Mesenteric fat pad (tissue), 1 donor: ENCODE measurements around the gene ARMCX6. TPM values are rescaled to one million over a fixed set of nuclear protein-coding genes. Genes with fewer than 3 reads are reported as not detected.
"Not testable (repeated sequence)": the region's sequence is repeated elsewhere in the genome, so short reads cannot be mapped to it uniquely, and the experiment has no call there.

Experiments
- DNase-seq: peaks from one replicate; pipeline ENCODE4 v3.0.0-alpha.2; 2020; ENCODE audit warnings: low spot score
- long read RNA-seq: library from polyadenylated mRNA; unstranded; transcript quantifications from one replicate; pipeline ENCODE4 v2.0.0, GENCODE V29; 2020
- total RNA-seq: library from RNA; stranded (reverse); fragmentation: NEBNext Ultra II Directional; extraction: Animal tissue kit (Norgen Biotek cat#: 25700); gene quantifications from one replicate; pipeline ENCODE4 v1.2.1, GENCODE V29; 2021
- donor health status: DM: yes; HTN: yes; CAD: no.

The ARMCX6 gene
- total RNA-seq = 36.8 TPM
- long read RNA-seq, transcript ARMCX6-206 (4 exons, 846 nt) = minor isoform, 5 of 24 reads
- long read RNA-seq, transcript ARMCX6-201 (3 exons, 1,846 nt) = major isoform, 13 of 24 reads
- long read RNA-seq, partial matches to known transcripts = 0 of 24 reads
- long read RNA-seq, other reads (novel, unspliced or antisense) = 5 of 24 reads

DNA sequence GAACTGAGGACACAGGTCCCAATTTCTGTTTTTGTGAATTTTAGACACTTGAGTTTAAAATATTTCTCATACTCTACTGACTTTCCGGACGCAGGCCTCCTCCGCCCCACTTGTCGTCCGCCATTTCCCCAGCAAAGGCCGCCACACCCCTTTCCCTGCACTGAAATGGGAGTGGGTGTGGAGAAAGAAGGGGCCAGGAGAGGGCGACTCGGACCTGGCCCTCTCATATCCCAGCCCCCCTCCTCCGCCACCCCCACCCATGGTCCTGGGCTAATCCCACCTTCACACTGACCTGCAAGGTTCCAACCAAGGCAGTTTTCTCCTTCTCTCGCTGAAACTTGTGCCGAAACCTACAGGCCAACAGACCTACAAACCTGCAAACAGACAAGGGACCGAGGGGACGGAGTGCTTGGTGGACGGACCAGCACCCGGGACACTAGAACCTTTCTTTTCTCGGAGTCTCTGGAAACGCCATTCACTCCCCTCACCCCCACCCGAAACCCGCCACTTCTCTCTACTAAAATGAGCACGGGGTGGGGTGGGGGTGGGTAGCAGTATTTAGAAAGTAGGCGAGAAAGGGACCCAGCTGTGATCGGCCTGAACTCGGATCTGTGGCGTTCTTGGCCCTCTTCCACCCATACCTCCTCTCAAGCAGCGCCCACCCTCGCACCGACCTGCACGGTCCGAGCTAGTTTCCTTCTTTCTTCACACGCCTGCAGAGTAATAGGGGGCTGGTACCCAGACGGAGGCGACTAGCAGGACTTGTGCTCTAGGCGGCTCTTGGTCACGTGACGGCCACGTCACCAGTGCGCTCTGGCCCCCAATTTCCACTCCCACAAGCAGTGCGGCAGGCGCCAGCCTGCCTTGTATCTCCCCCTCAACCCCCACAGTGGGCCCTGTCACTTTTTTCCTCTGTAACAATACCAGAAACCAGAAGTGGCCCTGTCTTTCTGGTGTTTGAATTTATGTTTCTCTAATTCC, at the start of gene ARMCX6:
Gene ARMCX6 (minus strand): TSS at position 790 of the 981 bp plus-strand sequence. CDS start 1,380 bp downstream, outside the sequence.
- DNase-seq = no peak

DNA sequence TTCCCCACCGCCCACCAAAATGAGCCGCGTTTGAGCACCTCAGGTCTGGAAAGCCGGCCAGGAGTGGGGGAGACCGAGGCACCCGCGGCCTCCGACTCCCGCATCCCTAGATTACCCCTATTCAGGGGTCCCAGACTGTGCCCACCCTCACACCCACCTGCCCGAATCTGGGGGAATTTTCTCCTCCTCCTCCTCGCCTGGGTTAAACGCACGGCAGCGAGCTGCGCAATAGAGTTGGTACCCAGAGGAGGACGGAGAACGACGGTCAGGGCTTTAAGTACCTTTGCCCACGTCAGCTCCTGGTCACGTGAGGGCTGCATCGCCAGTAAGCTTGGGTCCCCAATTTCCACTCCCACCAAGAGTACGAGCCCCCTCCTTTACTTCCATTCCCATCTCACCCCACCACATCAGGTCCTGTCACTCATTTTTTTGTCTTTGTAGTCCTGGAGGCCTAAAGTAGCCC, 41.8 kb upstream of the ARMCX6 start, which contains the start of gene ARMCX2:
Gene ARMCX2 (minus strand): TSS at position 250 of the 463 bp plus-strand sequence. CDS start 2,262 bp downstream, outside the sequence.
- no peak for DNase-seq

- DNase-seq = no peak
Measured at GRCh38 chrX:101658661-101659491, 41.1 kb upstream of the ARMCX6 start.

GRCh38 chrX:101657495-101657894, 39.7 kb upstream of the ARMCX6 start:
- no peak for DNase-seq

DNA sequence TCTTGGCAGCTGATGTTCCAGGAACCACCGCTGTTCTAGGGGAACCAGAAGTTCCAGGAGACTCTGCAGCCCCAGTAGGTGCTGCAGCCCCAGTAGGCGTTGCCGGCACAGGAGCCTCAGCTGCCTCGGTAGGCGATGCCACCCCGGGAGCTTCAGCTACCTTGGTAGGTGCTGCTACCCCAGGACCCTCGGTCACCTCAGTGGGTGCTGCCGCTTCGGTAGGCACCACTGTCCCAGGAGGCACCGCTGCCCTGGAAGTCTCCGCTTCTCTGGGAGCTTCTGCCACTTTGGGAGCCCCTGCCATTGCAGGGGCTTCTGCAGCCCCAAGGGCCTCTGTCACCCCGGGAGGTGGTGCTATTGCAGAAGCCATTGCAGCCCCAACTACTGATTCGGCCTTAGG, 39.0 kb upstream of the ARMCX6 start:
- no peak for DNase-seq

GRCh38 chrX:101655534-101655933, 37.7 kb upstream of the ARMCX6 start:
- DNase-seq = no peak

- not testable (repeated sequence) for DNase-seq
Measured at GRCh38 chrX:101647716-101648115, 29.9 kb upstream of the ARMCX6 start.

DNA sequence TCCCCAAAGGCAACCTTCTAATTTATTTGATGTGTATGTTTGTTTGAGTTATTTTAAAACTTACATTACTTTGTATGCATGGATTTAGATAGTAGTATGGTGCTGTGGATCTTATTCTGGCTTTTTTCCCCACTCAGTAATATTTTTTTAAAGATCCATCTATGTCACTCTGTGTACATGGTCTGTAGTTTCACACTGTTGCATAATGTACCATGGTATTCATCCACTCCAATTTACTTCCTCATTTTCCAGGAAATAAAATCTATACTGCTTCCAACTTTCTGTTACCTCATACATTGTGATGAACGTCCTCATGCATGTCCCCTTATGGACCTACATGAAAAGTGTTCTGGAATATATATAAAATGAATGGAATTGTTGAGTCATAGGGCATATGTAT, 24.3 kb upstream of the ARMCX6 start:
- no peak for DNase-seq

DNA sequence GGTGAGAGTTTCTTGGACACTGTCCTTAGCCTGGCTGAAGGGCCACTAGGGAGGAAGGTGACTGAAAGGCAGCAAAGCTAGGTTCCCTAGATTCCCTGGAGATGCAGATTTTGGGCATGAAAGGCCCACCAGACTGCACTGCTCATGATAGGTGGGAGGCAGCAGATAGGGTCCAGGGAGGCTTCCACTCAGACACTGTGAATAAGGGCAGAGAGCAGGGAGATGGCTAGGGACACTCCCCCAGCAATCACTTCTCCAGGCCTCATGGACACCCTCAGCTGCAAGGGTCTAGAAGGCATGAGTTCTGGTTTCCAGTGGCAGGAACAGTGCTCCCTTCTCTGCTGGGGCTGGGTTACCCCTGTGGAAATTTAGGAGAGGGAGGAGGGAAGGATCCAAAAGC, 21.8 kb upstream of the ARMCX6 start:
- DNase-seq = no peak

- no peak for DNase-seq
Measured at GRCh38 chrX:101619364-101619763, 1.6 kb upstream of the ARMCX6 start.

DNA sequence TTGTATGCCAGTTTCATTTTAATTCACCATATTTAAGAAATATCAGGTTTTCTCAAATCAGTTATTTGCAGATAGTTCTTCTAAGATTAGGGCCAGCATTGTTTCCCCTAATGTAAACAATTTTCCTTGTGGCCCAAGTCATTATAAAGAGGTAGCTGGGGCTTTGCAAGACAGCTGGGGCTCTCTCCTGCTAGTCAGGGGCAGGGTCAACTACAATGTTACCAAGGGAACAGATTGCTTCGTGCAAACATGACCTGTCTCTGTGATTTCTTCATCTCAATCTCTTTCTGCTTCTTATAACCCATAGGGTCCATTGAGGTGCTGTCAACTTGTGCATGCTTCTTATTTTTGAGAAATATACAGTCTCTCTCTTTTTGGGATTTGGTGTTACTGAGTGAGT, 12.1 kb downstream of the ARMCX6 start:
- DNase-seq = no peak

- no peak for DNase-seq
Measured at GRCh38 chrX:101605146-101605545, 12.7 kb downstream of the ARMCX6 start.

- DNase-seq = no peak
Measured at GRCh38 chrX:101602077-101602476, 15.7 kb downstream of the ARMCX6 start.

- not testable (repeated sequence) for DNase-seq
Measured at GRCh38 chrX:101599592-101599991, 18.2 kb downstream of the ARMCX6 start.

DNA sequence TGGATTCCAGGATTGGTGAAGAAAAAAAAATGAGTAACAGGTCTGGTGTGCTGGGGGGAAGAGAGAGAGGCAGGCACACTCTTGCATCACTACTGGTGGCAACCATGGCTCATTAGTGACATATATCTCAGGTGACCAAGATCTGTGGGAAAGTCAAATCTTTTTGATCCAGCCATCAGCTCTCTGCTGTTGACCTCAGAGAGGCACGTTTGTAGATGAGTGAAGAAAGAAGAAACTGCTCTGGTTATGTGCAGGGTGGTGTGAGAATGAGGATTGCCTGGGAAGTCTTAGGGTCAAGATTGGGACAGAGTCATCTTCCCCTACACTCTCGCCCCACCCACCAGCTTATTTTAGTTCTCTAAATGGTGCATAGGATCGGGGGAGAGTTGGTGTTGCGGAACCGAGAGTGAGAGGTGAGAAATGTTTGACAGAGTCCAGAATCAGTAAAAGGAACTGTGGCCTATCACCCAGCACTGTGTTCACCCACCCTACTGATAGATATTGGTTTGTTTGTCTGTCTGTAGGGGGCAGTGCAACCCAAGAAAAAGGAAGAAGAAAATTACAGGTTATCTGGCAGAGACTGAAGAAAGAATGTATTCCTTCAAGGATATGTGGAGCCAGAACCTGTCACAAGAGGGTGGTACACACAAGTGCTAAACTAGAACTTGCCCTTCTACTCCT, 21.9 kb downstream of the ARMCX6 start:
- DNase-seq = no peak

Other genes starting within 250 kb of the ARMCX6 start
- 11.5 TPM for gene BTK, start 231.8 kb downstream of the ARMCX6 start, total RNA-seq
- 140 TPM for gene RPL36A, start 227.0 kb downstream of the ARMCX6 start, total RNA-seq
- 46.9 TPM for gene GLA, start 210.1 kb downstream of the ARMCX6 start, total RNA-seq
- 62.1 TPM for gene HNRNPH2, start 209.8 kb downstream of the ARMCX6 start, total RNA-seq
- 10.1 TPM for gene ARMCX4, start 132.5 kb downstream of the ARMCX6 start, total RNA-seq
- 32.3 TPM for gene ARMCX1, start 67.5 kb downstream of the ARMCX6 start, total RNA-seq
- gene ARMCX3, start 5.2 kb upstream of the ARMCX6 start, total RNA-seq = 65.0 TPM
- gene ARMCX2, start 41.9 kb upstream of the ARMCX6 start, total RNA-seq = 20.1 TPM